Measurements from ENCODE around the gene CAV2. TPM values are rescaled to one million over a fixed set of nuclear protein-coding genes. Genes with fewer than 3 reads are reported as not detected.

The CAV2 gene
- total RNA-seq, 1 donor from 2014 or later: 86.8 TPM

- H3K4me3 Mint-ChIP-seq (ENCODE audit: unreplicated experiment): no peak overlapping the region
- no peaks in the 10 kb centered on the region for H3K27me3 Mint-ChIP-seq (ENCODE audit: unreplicated experiment)
- no peak for DNase-seq (ENCODE audit: extremely low spot score, unreplicated experiment)
- H3K36me3 Mint-ChIP-seq (ENCODE audit: unreplicated experiment): peaks cover 54% of the 10 kb centered on the region
- TF ChIP-seq CTCF (IDR thresholded peaks at IDR 0.05): no peak
- H3K9me3 Mint-ChIP-seq (ENCODE audit: unreplicated experiment): no peaks in the 10 kb centered on the region
- H3K4me1 Mint-ChIP-seq (ENCODE audit: unreplicated experiment): peaks cover 54% of the 10 kb centered on the region
- peak overlapping the region; percentile 74 for H3K27ac Mint-ChIP-seq (ENCODE audit: unreplicated experiment)
Observed at GRCh38 chr7:116548506-116548905, 49.0 kb downstream of the CAV2 start.

- no peak overlapping the region for H3K4me3 Mint-ChIP-seq (ENCODE audit: unreplicated experiment)
- no peaks in the 10 kb centered on the region for H3K27me3 Mint-ChIP-seq (ENCODE audit: unreplicated experiment)
- peaks cover 52% of the 10 kb centered on the region for H3K36me3 Mint-ChIP-seq (ENCODE audit: unreplicated experiment)
Observed at GRCh38 chr7:116549370-116549769, 49.8 kb downstream of the CAV2 start.

GRCh38 chr7:116551692-116552091 lies 52.2 kb downstream of the CAV2 start:
- Mint-ChIP-seq H3K27ac (ENCODE audit: unreplicated experiment) (peak overlapping the region; percentile 68), H3K36me3 (ENCODE audit: unreplicated experiment) (peaks cover 38% of the 10 kb centered on the region), H3K9me3 (ENCODE audit: unreplicated experiment) (no peaks in the 10 kb centered on the region), H3K4me3 (ENCODE audit: unreplicated experiment) (no peak overlapping the region), H3K4me1 (ENCODE audit: unreplicated experiment) (peaks cover 58% of the 10 kb centered on the region), H3K27me3 (ENCODE audit: unreplicated experiment) (no peaks in the 10 kb centered on the region)
- TF ChIP-seq CTCF (IDR thresholded peaks at IDR 0.05): no peak
- no peak for DNase-seq (ENCODE audit: extremely low spot score, unreplicated experiment)

More at GRCh38 chr7:116549370-116549769, 49.8 kb downstream of the CAV2 start:
- TF ChIP-seq CTCF (IDR thresholded peaks at IDR 0.05): no peak
- no peak for DNase-seq (ENCODE audit: extremely low spot score, unreplicated experiment)
- Mint-ChIP-seq H3K27ac (ENCODE audit: unreplicated experiment) (no peak overlapping the region), H3K9me3 (ENCODE audit: unreplicated experiment) (no peaks in the 10 kb centered on the region), H3K4me1 (ENCODE audit: unreplicated experiment) (peaks cover 54% of the 10 kb centered on the region)

- peak overlapping the region; percentile 68 for H3K27ac Mint-ChIP-seq (ENCODE audit: unreplicated experiment)
- peaks cover 55% of the 10 kb centered on the region for H3K4me1 Mint-ChIP-seq (ENCODE audit: unreplicated experiment)
- no peak overlapping the region for H3K4me3 Mint-ChIP-seq (ENCODE audit: unreplicated experiment)
- TF ChIP-seq CTCF (IDR thresholded peaks at IDR 0.05): no peak
- no peak for DNase-seq (ENCODE audit: extremely low spot score, unreplicated experiment)
- peaks cover 32% of the 10 kb centered on the region for H3K36me3 Mint-ChIP-seq (ENCODE audit: unreplicated experiment)
- no peaks in the 10 kb centered on the region for H3K27me3 Mint-ChIP-seq (ENCODE audit: unreplicated experiment)
- no peaks in the 10 kb centered on the region for H3K9me3 Mint-ChIP-seq (ENCODE audit: unreplicated experiment)
Observed at GRCh38 chr7:116552602-116553001, 53.1 kb downstream of the CAV2 start.

- peaks cover 31% of the 10 kb centered on the region for H3K36me3 Mint-ChIP-seq (ENCODE audit: unreplicated experiment)
- H3K9me3 Mint-ChIP-seq (ENCODE audit: unreplicated experiment): no peaks in the 10 kb centered on the region
- no peaks in the 10 kb centered on the region for H3K27me3 Mint-ChIP-seq (ENCODE audit: unreplicated experiment)
- no peak for DNase-seq (ENCODE audit: extremely low spot score, unreplicated experiment)
- peak overlapping the region; percentile 41 for H3K27ac Mint-ChIP-seq (ENCODE audit: unreplicated experiment)
- peaks cover 57% of the 10 kb centered on the region for H3K4me1 Mint-ChIP-seq (ENCODE audit: unreplicated experiment)
- no peak for TF ChIP-seq CTCF (IDR thresholded peaks at IDR 0.05)
- H3K4me3 Mint-ChIP-seq (ENCODE audit: unreplicated experiment): no peak overlapping the region
Observed at GRCh38 chr7:116553168-116553964, 53.8 kb downstream of the CAV2 start.
